ENCODE measurements around the gene GALNT17.
"Not testable (repeated sequence)": the region's sequence is repeated elsewhere in the genome, so short reads cannot be mapped to it uniquely, and the experiment has no call there.

The GALNT17 gene

GRCh38 chr7:71566376-71566775, 434.4 kb downstream of the GALNT17 start:
- no peak for DNase-seq (ENCODE audit: low spot score)

- no peak for DNase-seq (ENCODE audit: low spot score)
These were observed 435.0 kb downstream of the GALNT17 start for GRCh38 chr7:71566991-71567390.

GRCh38 chr7:71574153-71574860, 442.4 kb downstream of the GALNT17 start:
- no peak for DNase-seq (ENCODE audit: low spot score)

- DNase-seq (ENCODE audit: low spot score) = no peak
These were observed 448.1 kb downstream of the GALNT17 start for GRCh38 chr7:71580027-71580426.

GRCh38 chr7:71584256-71584655, 452.3 kb downstream of the GALNT17 start:
- no peak for DNase-seq (ENCODE audit: low spot score)

- no peak for DNase-seq (ENCODE audit: low spot score)
These were observed 459.9 kb downstream of the GALNT17 start for GRCh38 chr7:71591876-71592275.

GRCh38 chr7:71592388-71592787, 460.4 kb downstream of the GALNT17 start:
- not testable (repeated sequence) for DNase-seq (ENCODE audit: low spot score)

GRCh38 chr7:71594736-71595135, 462.8 kb downstream of the GALNT17 start:
- no peak for DNase-seq (ENCODE audit: low spot score)

- no peak for DNase-seq (ENCODE audit: low spot score)
These were observed 463.2 kb downstream of the GALNT17 start for GRCh38 chr7:71595176-71595575.

- DNase-seq (ENCODE audit: low spot score) = no peak
These were observed 466.6 kb downstream of the GALNT17 start for GRCh38 chr7:71598553-71598952.

GRCh38 chr7:71601851-71602250, 469.9 kb downstream of the GALNT17 start:
- no peak for DNase-seq (ENCODE audit: low spot score)

GRCh38 chr7:71604818-71605414, 473.0 kb downstream of the GALNT17 start:
- DNase-seq (ENCODE audit: low spot score) = no peak

- no peak for DNase-seq (ENCODE audit: low spot score)
These were observed 480.0 kb downstream of the GALNT17 start for GRCh38 chr7:71611986-71612385.

- DNase-seq (ENCODE audit: low spot score) = no peak
These were observed 481.0 kb downstream of the GALNT17 start for GRCh38 chr7:71612911-71613310.

- no peak for DNase-seq (ENCODE audit: low spot score)
These were observed 481.4 kb downstream of the GALNT17 start for GRCh38 chr7:71613313-71613712.

- no peak for DNase-seq (ENCODE audit: low spot score)
These were observed 483.1 kb downstream of the GALNT17 start for GRCh38 chr7:71615017-71615416.

GRCh38 chr7:71616217-71616616, 484.3 kb downstream of the GALNT17 start:
- no peak for DNase-seq (ENCODE audit: low spot score)

- DNase-seq (ENCODE audit: low spot score) = no peak
These were observed 486.3 kb downstream of the GALNT17 start for GRCh38 chr7:71618278-71618677.

- DNase-seq (ENCODE audit: low spot score) = no peak
These were observed 493.6 kb downstream of the GALNT17 start for GRCh38 chr7:71625545-71625944.

- DNase-seq (ENCODE audit: low spot score) = no peak
These were observed 494.3 kb downstream of the GALNT17 start for GRCh38 chr7:71626206-71626605.

GRCh38 chr7:71627651-71628050, 495.7 kb downstream of the GALNT17 start:
- no peak for DNase-seq (ENCODE audit: low spot score)

- DNase-seq (ENCODE audit: low spot score) = no peak
These were observed 498.6 kb downstream of the GALNT17 start for GRCh38 chr7:71630516-71630915.

GRCh38 chr7:71633551-71634008, 501.6 kb downstream of the GALNT17 start:
- DNase-seq (ENCODE audit: low spot score) = no peak

GRCh38 chr7:71635849-71636248, 503.9 kb downstream of the GALNT17 start:
- DNase-seq (ENCODE audit: low spot score) = not testable (repeated sequence)

Data from CD4-positive, alpha-beta T cell treated with Interleukin-6 at 100 ng/mL for 8 hours (primary cell).